ENCODE data around the gene PDE3B.
"Not testable (repeated sequence)": the region's sequence is repeated elsewhere in the genome, so short reads cannot be mapped to it uniquely, and the experiment has no call there.

Gene PDE3B

GRCh38 chr11:14882196-14882595 lies 238.6 kb downstream of the PDE3B start:
- no peak for DNase-seq (ENCODE audit: low read depth in 3 of 3, low spot score in 1 of 3)

DNA sequence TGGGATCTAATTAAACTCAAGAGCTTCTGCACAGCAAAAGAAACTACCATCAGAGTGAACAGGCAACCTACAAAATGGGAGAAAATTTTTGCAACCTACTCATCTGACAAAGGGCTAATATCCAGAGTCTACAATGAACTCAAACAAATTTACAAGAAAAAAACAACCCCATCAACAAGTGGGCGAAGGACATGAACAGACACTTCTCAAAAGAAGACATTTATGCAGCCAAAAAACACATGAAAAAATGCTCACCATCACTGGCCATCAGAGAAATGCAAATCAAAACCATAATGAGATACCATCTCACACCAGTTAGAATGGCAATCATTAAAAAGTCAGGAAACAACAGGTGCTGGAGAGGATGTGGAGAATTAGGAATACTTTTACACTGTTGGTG lies 240.1 kb downstream of the PDE3B start:
- DNase-seq (ENCODE audit: low read depth in 3 of 3, low spot score in 1 of 3) = not testable (repeated sequence)

- no peak for DNase-seq (ENCODE audit: low read depth in 3 of 3, low spot score in 1 of 3)
Measured at GRCh38 chr11:14884667-14885273, 241.2 kb downstream of the PDE3B start.

DNA sequence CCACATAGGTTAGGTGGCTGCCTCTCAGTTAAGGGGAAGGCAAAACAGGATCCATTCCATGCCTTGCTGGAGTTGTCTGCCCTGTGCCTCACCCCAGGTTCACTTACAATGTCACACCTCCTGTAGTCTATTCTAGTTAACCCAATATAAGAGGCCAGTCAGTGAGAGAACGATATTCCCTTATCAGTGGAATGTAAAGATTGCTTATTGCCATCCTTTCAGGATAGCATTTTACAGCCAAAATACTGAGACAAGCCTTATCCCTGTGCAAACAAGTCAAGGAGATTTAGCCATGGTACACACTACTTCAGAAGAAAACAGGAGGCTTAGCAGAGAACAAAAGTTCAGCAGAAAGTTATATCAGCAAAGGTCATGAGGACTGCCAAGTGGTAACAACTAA lies 242.9 kb downstream of the PDE3B start:
- no peak for DNase-seq (ENCODE audit: low read depth in 3 of 3, low spot score in 1 of 3)

DNA sequence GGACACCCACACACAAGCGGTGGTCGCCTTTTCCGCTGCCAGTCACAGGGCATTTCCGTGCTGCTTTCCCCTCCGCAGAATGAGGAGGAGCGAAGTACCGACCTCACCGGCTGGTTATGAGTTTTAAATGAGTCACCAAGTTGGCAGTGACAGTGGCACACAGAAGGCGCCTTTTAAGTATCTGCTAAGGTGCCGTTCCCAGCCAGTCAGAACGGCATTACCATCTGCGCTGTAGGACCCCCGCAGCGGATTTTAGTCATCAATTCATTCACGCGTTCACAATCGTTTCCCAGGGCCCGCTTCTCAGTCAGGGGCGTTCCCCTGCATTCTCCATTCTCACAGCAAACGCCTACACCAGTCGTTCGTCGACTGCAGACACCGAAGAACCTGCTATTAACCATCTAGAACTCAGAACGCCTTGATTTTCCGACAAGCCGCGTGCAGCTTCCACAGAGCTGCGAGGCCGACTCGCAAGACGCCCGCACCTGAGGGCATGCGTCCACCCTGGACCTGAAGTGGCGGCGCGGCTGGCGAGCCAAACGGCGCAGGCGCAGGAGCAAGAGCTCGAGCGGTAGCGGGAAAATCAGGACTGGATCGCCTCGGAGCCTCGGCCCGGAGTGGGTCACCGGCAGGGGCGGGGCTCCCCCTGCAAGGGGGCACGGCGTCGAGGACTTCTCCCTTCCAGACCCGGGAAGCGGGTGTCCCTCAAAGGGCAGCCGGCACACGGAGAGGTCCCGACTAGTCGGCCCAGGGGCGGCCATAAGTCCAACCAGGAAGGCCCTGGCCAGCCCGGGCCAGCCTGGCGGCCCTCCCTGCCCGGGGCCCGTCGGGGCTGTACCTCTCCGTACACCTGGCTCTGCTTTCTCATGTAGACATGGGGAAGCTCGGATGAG lies 247.8 kb downstream of the PDE3B start:
- DNase-seq (ENCODE audit: low read depth in 3 of 3, low spot score in 1 of 3) = peak; percentile 60 to 70 (median 68)

DNA sequence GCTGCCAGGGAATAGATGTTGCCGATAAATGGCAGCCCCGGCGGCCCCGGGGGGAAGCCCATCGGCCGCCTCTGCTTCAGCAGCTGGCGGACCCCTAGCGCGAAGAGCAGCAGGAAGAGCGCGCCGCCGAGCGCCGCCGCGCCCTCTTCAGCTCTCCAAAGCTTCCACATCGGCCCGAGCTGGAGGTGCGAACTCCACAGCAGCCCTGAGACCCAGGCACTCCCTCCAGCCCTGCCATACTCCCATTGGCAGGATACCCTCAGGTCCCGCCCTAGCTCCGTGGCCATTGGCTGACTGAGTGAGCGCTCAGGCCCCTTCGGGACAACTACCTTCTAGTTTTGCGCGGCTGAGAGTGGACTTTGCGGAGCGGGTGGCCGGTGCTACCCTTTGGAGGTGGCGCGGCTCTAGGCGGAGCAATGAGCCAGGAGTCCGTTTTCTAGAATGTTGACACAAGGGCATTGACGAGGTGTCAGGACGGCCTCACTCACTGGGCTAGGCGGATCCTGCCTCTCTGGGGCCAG lies 248.5 kb downstream of the PDE3B start, which contains the start of gene CYP2R1:
CYP2R1 (minus strand) TSS at position 196 of the 521 bp plus-strand sequence; CDS start at position 170, 26 bp downstream.
- peak; percentile 73 to 79 (median 77) for DNase-seq (ENCODE audit: low read depth in 3 of 3, low spot score in 1 of 3)

- no peak for DNase-seq (ENCODE audit: low read depth in 3 of 3, low spot score in 1 of 3)
Measured at GRCh38 chr11:14892577-14892976, 249.0 kb downstream of the PDE3B start.

DNA sequence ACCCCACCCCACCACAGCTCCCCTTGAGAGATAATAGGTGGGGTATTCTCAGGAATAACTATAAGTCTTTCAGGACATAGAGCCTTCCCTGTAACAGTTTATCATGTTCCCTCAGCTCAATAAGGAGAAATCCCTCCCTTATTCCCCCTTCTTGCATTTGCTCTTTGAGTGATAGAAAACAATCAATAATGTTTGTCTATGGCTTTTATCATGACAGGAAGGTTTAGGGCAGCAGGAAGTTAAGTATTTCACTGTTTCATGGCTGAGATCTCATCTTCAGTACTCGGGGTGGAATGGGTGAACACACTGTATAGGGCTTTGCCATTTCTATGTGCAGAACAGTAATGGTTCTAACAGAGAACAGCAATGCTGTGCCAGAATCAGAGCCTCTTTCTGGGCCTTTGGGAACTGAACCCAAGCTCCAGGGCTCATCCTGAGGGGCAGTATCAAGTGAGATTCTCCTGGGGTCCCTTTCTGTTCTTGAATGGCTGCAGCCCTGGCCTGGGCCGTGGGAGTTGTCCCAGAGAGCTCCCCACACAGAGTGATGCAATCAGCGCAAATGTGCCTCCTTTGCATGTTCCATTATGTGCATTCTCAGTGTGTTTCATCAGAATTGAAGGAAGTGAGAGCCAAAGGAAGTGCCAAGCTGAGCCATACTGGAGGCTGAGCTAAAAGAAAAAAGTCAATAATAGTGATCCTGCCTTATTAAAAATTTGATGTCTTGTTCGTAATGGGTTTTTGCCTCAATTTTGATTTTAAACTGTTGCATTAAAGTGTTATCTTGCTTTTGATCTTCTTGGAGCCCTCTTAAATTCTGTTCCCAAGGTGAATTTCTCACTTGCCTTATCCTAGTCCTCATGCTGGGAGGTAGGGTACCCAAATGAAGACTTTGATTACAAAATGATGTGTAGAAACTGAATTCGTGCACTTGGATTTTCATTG lies 251.3 kb downstream of the PDE3B start:
- DNase-seq (ENCODE audit: low read depth in 3 of 3, low spot score in 1 of 3) = no peak

DNA sequence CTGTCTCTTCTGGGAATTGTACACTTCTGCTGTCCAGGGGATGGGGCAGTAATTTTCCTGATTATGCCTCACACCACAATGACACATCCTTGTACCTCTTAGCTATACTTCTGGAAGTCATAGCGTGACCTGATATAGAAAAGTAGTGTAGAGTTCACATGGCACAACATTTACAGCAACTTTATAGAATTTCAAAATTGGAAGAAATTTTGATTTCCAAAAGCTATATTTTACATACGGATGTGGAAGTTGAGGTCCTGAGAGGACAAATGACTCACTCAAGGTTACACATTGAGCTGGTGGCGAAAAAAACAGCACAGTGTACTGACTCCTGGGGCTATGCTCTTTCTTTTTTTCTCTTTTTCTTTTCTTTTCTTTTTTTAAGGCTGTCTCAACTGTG lies 254.8 kb downstream of the PDE3B start:
- no peak for DNase-seq (ENCODE audit: low read depth in 3 of 3, low spot score in 1 of 3)

DNA sequence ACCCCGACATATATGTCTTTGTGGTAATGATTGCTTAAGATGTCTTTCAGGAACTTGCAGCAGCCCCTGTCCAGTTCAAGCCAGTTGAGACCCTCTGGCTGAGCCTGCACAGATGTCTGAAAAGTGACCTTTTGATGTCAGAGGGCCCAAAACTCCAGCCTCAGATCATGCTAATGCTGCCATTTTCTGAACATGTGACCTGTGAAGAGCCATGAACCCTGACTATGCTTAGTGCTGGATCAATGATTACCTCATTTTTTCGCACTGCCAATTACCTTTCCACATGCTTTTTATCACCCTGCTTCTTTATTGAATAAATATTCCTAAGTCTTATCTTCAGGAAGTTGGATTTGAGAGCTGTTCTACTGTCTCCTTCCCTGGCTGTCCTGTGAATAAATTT lies 255.3 kb downstream of the PDE3B start:
- no peak for DNase-seq (ENCODE audit: low read depth in 3 of 3, low spot score in 1 of 3)

GRCh38 chr11:14902650-14903350 lies 259.2 kb downstream of the PDE3B start:
- no peak for DNase-seq (ENCODE audit: low read depth in 3 of 3, low spot score in 1 of 3)

DNA sequence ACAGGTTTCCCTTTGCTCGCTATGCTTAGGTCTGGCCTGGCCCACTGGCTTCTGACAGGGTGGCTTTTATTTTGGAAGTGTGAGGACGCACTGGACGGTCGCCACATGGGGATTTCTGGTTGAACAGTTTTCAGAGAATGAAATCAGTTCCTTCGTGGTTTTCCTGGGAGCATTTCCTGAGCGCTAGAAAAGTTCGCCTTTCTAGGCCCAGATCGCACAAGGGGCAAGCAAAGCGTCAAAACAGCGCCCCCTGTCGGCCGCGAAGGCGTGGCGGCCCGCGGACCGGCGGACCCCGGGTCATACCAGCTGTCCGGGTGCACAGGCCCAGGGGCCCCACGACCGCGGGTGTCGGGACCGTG lies 261.1 kb downstream of the PDE3B start:
- DNase-seq (ENCODE audit: low read depth in 3 of 3, low spot score in 1 of 3) = peak; percentile 50 to 83 (median 54)

DNA sequence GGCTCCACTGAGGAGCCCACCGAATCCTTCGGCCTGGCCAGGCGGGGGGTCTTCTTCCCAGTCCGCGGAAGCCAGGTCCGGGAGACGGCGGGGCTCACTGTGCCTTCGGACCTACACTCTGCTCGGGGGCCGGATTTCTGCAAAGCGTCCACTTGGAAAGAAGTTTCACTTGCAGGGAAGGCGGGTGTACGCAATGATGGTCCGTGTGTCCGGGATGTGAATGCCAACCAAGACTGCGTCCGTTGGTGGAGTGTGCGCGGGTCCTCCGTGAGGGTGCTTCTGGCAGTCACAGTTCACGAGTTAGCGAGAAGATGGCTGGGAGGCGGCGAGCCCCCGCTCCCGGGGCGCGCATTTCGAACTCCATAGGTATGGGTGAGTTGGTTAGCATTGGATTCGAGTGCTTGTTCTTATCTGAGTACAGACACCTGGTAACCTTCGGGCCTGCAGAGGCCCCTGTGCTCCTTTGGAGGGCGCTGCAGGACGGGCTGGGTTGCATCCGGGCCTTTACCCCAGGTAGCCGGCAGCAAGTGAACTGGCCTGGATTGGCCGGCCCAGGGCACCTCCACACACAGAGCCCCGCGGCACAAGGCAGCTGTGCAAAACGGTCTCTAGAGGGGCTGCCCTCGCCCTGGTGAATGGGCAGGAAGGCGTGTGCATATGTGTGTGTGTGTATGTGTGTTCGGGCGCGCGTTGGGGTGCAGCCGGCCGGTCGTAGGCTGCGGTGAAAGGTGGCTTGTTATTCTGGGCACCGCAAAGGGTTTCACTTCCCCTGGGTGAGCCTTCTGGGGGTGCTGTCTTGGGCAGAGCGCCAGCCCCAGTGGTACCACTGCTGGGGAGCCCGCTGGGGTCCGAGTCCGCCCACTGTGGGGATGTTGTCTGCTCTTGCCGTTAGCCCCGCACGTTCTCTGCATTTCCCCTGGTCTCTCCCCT lies 261.8 kb downstream of the PDE3B start:
- peak; percentile 35 to 57 (median 37) for DNase-seq (ENCODE audit: low read depth in 3 of 3, low spot score in 1 of 3)

DNA sequence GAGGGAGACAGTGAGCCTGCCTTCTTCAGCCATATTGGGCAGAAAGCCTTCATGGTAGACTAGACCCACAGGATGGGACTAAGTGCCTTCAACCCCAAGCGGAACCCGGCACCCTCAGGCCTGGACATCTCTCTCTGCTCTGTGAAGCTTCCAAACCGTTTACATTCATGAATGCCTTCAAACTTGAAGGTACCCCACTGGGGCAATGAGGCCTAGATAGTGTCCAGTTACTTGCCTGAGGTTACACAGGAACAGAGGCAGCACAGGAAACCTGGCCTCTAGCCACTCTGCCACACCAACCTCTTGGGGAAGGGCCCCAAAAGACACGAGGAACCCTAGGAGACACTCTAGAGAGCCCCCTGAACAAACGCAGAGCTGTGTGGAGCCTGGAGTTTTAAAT lies 263.0 kb downstream of the PDE3B start:
- DNase-seq (ENCODE audit: low read depth in 3 of 3, low spot score in 1 of 3) = no peak

GRCh38 chr11:14906993-14907392 lies 263.4 kb downstream of the PDE3B start:
- no peak for DNase-seq (ENCODE audit: low read depth in 3 of 3, low spot score in 1 of 3)

DNA sequence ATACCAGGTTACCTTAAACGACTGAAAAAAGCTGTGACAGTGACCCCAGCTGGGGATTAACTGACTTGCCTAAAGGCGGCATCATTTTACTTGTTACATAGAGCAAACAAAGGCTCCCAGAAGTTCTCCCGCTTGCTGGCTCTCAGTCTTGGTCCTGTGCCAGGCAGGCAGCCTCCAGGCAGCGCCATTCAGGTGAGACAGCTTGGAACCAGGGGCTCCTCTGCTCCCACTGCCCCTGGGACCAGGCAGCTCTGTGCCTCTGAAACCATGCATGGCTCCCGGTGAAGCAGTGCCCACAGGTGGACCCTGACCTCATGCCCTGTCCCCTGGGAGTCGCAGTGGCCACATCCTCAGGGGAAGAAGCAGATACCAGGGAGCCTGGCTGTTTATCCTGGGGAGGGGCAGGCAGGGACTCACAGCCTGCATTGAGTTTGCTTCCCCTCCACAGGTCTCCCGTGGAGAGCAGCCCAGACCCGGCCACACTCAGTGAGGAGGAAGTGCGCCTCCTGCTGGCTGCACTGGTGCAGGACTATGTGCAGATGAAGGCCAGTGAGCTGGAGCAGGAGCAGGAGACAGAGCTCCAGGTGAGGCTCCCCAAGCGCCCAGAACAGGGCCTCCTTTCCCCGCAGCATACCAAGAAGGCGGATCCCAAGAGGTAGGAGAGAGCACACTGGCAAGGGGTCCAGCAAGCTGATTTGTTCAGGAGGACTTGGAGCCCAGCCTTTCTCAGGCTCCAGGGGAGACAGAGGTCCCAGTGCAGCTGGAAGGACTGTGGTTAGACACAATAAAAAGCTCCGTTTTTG lies 264.0 kb downstream of the PDE3B start:
- peak; percentile 49 to 86 (median 68) for DNase-seq (ENCODE audit: low read depth in 3 of 3, low spot score in 1 of 3)

DNA sequence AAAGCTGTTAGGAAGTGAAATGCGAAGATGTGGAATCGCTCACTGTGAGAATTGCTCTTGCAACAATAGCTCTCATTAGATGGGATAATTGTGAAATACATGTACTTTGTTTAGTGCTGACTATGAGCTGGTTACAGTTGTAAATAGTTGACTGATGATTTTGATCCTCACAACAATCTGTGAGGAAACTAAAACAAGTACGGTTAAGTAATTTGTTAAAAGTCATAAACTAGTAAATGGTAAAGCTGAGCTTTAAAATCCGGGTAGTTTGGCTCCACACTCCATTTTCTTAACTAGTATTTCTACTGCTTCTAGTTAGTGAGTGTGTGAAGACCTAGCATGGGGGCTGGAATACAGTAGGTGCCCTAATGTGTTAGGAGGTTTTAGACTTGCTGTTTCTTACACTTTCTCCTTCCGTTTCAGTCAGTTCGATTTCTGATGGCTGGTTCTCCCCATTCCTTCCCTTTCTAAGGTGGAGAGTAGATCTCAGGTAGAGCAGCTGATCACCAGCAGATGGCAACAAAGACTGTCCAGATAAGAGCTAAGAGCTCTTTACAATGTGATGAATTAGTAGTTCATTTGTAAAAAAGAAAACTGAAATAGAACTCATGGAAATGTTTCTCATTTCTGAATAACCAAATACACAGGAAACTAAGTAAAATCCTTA lies 264.7 kb downstream of the PDE3B start:
- DNase-seq (ENCODE audit: low read depth in 3 of 3, low spot score in 1 of 3) = no peak

DNA sequence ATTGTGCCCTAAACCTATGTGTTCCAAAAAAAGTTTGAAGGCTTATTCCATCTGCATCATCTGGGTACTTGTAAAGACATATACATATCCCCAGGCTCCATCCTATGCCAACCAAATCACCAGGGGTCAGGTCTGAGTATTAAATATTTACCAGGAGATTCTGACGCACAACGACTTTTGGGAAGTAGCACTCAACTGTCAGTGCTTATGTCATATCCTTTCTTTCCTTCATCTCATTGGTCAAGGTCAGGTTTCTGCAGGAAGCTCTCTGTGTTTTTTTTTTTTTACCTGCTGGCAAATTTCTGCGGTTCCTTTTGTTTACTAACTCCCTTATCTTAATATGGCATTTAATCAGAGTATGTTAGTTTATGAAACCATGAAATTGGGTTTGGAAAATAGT lies 270.9 kb downstream of the PDE3B start:
- DNase-seq (ENCODE audit: low read depth in 3 of 3, low spot score in 1 of 3) = no peak
